Effector CD4-positive, alpha-beta T cell (primary cell): ENCODE measurements around the gene CACNG6. TPM values are rescaled to one million over a fixed set of nuclear protein-coding genes. Genes with fewer than 3 reads are reported as not detected.
"Not testable (repeated sequence)": the region's sequence is repeated elsewhere in the genome, so short reads cannot be mapped to it uniquely, and the experiment has no call there.

ENCODE experiments used
- DNase-seq: peaks from one replicate; pipeline ENCODE4 v3.0.0-alpha.2; 2020
- total RNA-seq: gene quantifications from one replicate; lab custom pipeline; 2026; lab: John Stamatoyannopoulos, UW

Gene CACNG6, protein sequence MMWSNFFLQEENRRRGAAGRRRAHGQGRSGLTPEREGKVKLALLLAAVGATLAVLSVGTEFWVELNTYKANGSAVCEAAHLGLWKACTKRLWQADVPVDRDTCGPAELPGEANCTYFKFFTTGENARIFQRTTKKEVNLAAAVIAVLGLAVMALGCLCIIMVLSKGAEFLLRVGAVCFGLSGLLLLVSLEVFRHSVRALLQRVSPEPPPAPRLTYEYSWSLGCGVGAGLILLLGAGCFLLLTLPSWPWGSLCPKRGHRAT
- total RNA-seq = not detected

DNA sequence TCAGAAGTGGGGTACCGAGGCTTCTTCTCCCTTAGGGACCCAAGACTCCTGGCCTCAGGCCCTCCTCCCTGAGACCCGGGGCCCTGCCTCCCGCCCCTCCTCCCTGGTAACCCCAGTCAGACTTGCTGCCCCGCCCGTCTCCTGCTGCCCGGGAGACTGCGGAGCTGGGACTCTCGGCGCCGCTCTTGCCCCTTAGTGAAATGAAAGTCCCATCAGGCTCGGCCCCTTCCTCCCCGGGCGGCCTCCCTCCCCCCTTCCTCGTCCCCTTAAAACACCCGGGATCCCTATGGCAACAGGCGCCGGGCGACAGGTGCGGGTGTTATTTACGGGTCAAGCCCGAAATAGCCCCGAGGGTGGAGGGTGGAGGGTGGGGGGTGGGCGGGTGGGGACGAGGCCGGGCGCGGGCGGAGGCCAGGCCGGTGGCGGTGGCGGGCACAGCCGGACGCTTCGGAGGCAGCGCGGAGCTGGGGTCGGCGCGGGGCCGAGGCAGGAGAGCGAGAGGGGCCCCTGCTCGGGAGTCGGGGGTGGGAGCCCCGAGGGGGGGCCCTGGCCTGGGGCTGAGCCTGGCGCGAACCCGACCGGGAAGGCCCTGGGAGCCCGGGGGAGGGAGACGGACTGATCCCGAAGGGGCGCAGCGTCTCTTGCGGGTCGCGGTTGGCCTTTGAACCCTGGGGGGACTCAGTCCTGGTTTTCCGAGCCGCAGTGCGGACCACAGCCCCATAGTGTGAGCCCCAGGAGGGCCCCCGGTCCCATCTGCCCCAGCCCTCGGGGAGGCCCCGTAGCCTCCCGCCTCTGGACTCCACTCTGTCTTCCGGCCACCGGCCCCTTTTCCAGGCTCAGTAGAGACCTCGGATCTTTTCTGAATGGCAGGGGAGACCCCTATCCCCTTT, at the start of gene CACNG6:
Gene CACNG6, plus strand, starts transcription at position 414 of the 890 bp plus-strand sequence. CDS start 1,241 bp downstream, outside the sequence.
- no peak for DNase-seq

GRCh38 chr19:53942001-53942786, 49.2 kb upstream of the CACNG6 start:
- no peak for DNase-seq

DNA sequence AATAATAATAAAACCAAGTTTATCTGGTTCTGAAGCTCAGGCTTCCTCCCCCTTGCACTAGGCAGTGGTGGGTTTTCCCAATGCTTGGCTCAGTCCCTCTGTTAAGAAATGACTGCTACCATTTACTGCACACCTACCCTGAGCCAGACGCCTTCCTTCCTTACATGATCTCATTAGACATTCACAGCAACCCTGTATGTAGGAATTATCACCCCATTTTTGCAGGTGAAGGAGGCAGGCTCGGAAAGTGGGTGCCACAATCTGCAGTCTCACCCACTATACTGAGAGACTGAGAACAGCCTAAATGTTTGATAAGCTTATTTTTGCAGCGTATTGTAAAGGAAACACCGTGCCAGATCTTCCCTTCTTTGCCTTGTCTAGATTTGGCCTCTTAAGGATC, 47.0 kb upstream of the CACNG6 start:
- DNase-seq = no peak

DNA sequence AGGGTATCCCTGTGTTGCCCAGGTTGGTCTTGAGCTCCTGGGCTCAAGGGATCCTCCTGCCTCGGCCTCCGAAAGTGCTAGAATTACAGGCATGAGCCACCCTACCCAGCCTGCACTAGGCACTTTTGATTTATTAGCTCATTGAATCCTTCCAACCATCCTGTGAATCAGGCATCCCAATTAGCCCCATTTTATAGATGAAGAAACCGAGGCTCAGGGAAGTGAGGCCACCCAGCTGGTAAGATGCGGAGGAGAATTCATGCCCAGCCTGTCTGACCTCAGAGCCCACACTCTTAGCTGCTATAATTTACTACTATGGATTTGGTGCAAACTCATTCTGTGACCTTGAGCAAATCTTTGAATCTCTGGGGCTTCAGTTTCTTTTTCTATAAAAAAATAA, 46.5 kb upstream of the CACNG6 start:
- no peak for DNase-seq

DNA sequence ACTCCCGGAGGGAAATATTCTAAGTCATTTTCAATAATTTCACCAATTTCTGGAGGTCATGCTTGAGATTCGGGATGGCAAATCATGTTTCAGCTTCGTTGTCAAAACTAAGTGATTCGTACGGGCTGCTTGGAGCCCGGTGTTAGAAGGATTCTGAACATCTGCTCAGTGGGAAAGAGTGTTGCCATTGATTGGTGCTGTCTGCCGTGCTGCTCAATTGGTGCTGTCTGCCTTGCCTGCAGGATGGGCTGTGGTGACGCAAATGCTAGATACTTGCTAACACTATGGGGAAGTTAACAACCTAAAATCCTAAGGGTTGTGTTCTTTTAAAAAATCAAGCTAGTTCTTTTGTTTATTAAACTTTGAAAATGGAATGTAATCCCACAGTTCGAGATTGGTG, 46.0 kb upstream of the CACNG6 start:
- DNase-seq = no peak

DNA sequence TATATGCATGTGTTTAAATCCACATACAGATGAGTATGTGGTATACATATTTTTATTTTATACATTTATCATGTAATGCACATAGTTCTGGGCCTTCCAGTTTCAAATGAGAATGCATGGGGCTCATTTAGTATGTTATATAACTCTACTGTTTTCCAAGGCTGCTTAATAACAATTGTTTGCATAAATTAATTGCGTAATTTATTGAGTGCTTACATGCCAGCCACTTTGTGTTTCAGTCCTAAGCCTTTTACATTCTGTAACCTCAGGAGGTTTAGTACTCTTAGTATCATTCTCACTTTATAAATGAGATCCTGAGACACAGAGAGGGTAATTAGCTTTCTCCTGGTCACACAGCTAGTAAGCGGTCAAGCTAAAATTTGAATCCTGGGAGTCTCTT, 45.4 kb upstream of the CACNG6 start:
- no peak for DNase-seq

DNA sequence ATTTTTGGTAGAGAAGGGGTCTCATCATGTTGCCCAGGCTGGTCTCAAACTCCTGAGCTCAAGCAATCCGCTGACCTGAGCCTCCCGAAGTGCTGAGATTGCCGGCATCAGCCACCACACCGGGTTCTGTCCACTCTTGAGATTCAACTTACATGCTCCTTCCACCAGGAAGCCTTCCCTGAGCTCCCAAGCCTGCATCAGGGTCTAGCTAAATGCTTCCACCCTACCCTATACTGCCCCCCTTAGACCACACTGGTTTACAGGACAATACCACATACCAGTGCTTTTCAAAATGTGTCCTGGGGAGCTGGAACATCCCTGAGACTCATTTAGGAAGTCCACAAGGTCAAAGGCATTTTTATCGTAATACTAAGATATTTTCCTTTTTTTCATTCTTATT, 43.8 kb upstream of the CACNG6 start:
- DNase-seq = no peak

- not testable (repeated sequence) for DNase-seq
Observed at GRCh38 chr19:53948611-53949010, 42.8 kb upstream of the CACNG6 start.

GRCh38 chr19:53951436-53951835, 40.0 kb upstream of the CACNG6 start:
- DNase-seq = no peak

- DNase-seq = no peak
Observed at GRCh38 chr19:53951947-53952346, 39.5 kb upstream of the CACNG6 start.

- DNase-seq = no peak
Observed at GRCh38 chr19:53953383-53953782, 38.1 kb upstream of the CACNG6 start.

DNA sequence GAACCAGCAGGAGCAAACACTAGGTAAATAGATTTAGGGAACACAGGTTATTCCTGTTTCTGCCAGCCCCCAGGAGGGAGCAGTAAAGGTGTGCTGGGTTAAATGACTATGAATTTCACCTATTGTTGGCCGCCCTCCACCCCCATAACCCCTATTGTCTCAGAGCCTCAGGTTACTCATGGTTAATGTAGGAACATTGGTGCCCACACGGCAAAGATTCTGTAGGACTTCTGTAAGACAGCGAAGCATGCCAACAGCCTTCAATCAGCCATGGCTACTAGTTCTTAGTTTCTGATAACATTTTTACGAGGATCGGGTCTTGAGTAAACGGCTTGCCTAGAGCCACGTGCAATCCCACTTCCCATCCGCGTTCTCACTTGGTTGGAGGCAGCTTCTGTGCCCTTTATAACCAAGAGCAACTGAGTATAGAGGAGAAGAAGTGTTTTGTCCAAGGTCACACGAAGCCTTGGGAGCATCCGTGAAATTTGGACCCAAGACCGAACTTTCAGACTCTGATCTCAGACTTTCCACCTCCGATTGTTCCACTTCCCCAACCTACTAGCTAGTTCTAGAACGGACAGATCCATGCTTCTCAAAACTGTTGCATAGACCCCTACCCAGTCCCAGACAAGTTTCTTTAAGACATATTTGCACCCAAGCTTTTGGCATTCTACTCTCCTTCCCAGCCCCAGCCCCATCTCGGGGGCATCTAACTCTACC, 33.8 kb upstream of the CACNG6 start:
- no peak for DNase-seq

DNA sequence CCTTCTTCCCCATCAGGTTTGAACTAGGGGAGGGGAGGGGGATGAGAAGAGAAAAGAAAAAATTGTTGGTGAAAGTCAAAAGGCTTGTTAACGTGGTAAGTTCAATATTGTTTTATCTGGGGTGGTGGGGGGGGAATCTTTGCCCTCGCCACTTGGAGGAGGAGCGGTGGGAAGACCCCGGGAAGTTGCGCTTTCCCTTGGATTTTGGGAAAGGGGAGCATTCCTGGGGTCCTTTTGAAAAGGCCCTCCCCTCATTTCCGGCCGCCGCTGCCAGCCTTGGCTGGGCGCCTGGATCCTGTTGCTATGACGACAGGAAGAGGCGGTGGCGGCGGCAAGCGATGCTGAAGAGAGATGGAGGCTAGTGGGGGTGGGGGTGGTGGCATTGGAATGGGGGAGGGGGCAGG, 33.3 kb upstream of the CACNG6 start:
- no peak for DNase-seq

GRCh38 chr19:53958823-53959757, 32.3 kb upstream of the CACNG6 start:
- no peak for DNase-seq

DNA sequence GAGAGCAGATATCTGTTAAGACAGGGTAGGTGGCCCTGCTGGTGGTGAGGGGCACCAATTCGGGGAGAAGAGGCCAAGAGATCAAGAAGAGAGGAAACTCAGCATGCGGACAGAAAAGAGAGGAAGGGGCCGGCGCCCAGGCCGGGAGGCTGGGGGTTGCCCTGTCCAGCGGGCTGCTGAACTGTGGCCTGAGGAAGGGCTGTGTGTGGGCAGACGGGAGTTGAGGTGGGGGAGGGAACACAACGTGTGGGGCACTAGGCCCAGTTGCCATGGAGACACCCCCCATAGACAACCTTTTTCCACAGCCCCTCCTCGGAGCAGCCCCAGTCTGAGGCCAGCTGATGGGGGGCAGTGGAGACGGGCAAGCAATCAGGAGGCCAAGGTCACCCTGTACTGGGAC, 31.2 kb upstream of the CACNG6 start:
- no peak for DNase-seq

DNA sequence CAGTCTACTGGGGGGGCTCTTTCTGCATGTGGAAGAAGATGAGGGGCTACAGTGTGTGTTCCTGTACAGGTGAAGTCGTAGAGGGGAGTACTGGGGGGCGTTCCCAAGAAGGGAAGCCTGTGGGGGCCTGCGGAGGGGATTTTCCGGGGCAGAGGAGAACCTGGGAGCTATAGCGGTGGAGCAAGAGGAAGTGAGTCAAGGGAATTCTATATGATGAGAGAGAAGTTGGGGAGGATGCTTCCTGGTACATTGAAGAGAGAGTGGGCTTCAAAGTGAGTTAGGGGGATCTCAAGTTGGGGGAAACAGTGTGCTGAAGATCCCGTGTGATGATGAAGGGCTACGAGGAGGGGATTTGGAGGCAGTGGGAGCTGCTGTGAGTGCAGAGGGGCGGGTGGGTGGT, 30.6 kb upstream of the CACNG6 start:
- no peak for DNase-seq

GRCh38 chr19:53961523-53962356, 29.7 kb upstream of the CACNG6 start:
- no peak for DNase-seq

DNA sequence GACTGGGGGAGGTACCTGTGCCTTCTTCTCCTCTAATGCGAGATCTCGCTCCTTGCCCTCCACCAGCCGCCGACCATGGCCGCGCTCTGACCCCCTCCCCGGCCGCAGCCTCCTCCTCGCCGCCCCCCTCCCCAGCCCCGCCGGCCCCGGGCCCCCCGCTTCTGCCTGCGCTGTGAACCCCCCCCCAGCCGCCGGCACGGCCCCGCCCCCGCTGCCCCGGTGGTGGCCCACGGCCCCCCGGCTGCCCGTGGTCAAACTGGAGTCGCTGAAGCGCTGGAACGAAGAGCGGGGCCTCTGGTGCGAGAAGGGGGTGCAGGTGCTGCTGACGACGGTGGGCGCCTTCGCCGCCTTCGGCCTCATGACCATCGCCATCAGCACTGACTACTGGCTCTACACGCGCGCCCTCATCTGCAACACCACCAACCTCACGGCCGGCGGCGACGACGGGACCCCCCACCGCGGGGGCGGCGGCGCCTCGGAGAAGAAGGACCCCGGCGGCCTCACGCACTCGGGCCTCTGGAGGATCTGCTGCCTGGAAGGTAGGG, 28.5 kb upstream of the CACNG6 start, which contains the start of gene CACNG8:
Gene CACNG8, plus strand, starts transcription at position 51 of the 545 bp plus-strand sequence.
- no peak for DNase-seq

- no peak for DNase-seq
Observed at GRCh38 chr19:53965091-53965490, 26.3 kb upstream of the CACNG6 start.

GRCh38 chr19:53966931-53967330, 24.5 kb upstream of the CACNG6 start:
- no peak for DNase-seq
